SK-N-SH (cell line): ENCODE data around the gene DZIP1L. TPM values are rescaled to one million over a fixed set of nuclear protein-coding genes. Genes with fewer than 3 reads are reported as not detected.

Experiments
- CTCF ChIA-PET: fragments of 300-600, 350-600 bp; formaldehyde crosslinking; extraction: SDS; loops from one replicate; lab custom pipeline; 2021; lab: Yijun Ruan, JAX
- POLR2A ChIA-PET: fragments of 350-600 bp; sonication (Branson Sonifier 250); formaldehyde crosslinking; extraction: SDS; loops from one replicate; lab custom pipeline; 2020; ENCODE audit warnings: antibody characterized with exemption, inconsistent platforms; lab: Yijun Ruan, JAX
- DNase-seq: peaks from one replicate; pipeline ENCODE4 v3.0.0; 2012
- H2AFZ ChIP-seq: fragments of 200-600 bp; sonication (generic); 2 replicates; pipeline ENCODE4 v1.8.1; 2016; ENCODE audit warnings: antibody characterized with exemption, mild to moderate bottlenecking, low read depth
- H3F3A ChIP-seq: fragments of 200-600 bp; sonication (generic); replicated peaks from 2 replicates; pipeline ENCODE3; 2016; ENCODE audit warnings: antibody characterized with exemption, mild to moderate bottlenecking; ENCODE audit not compliant: insufficient read depth
- H3K27ac ChIP-seq, 2 experiments: fragments of 200-500 bp in 1 of 2; fragments of 200-600 bp in 1 of 2; sonication (Bioruptor generic) in 1 of 2; sonication (generic), shearing (Covaris generic) in 1 of 2; 2 replicates each; pipeline versions ENCODE4 v1.5.1 to v1.6.1; 2014 to 2016; ENCODE audit warnings: low read depth in 2 of 2, inconsistent platforms in 1 of 2, low read length in 1 of 2, mild to moderate bottlenecking in 1 of 2, mixed read lengths in 1 of 2
- H3K27me3 ChIP-seq: fragments of 200-600 bp; sonication (generic), shearing (Covaris generic); 2 replicates; pipeline ENCODE4 v1.6.1; 2016; ENCODE audit warnings: mixed run types; ENCODE audit not compliant: insufficient read depth
- H3K36me3 ChIP-seq, 2 experiments: fragments of 200-500 bp in 1 of 2; fragments of 200-600 bp in 1 of 2; sonication (Bioruptor generic) in 1 of 2; sonication (generic) in 1 of 2; replicated peaks in 1 of 2; 2 replicates each; pipeline versions ENCODE3 to v1.5.1; 2014 to 2016; ENCODE audit warnings: low read length in 1 of 2, mild to moderate bottlenecking in 1 of 2; ENCODE audit not compliant: insufficient read depth in 2 of 2, control insufficient read depth in 1 of 2
- H3K4me1 ChIP-seq, 2 experiments: fragments of 200-500 bp in 1 of 2; fragments of 200-600 bp in 1 of 2; sonication (Bioruptor generic) in 1 of 2; sonication (generic), shearing (Covaris generic) in 1 of 2; 2 replicates each; pipeline versions ENCODE4 v1.5.1 to v1.6.1; 2014 to 2016; ENCODE audit warnings: low read depth in 1 of 2, low read length in 1 of 2, mixed run types in 1 of 2; ENCODE audit not compliant: insufficient read depth in 2 of 2, control insufficient read depth in 1 of 2
- H3K4me2 ChIP-seq: fragments of 200-600 bp; sonication (generic), shearing (Covaris generic); 2 replicates; pipeline ENCODE4 v1.6.1; 2017; ENCODE audit warnings: mixed run types
- H3K4me3 ChIP-seq, 2 experiments: fragments of 200-500 bp in 1 of 2; fragments of 200-600 bp in 1 of 2; sonication (Bioruptor generic) in 1 of 2; sonication (generic), shearing (Covaris generic) in 1 of 2; 2 replicates each; pipeline versions ENCODE4 v1.5.1 to v1.8.1; 2014 to 2016; ENCODE audit warnings: low read depth in 2 of 2, inconsistent platforms in 1 of 2, low read length in 1 of 2, mild to moderate bottlenecking in 1 of 2, mixed read lengths in 1 of 2, moderate library complexity in 1 of 2
- H3K79me2 ChIP-seq: fragments of 200-600 bp; sonication (generic); 2 replicates; pipeline ENCODE4 v1.8.1; 2017; ENCODE audit warnings: mild to moderate bottlenecking; ENCODE audit not compliant: insufficient read depth
- H3K9ac ChIP-seq: fragments of 200-600 bp; sonication (generic); 2 replicates; pipeline ENCODE4 v1.6.1; 2017; ENCODE audit warnings: mixed run types
- H3K9me2 ChIP-seq: fragments of 200-600 bp; sonication (generic); 2 replicates; pipeline ENCODE4 v1.6.1; 2017; ENCODE audit warnings: mixed run types
- H3K9me3 ChIP-seq: fragments of 200-600 bp; sonication (generic); 2 replicates; pipeline ENCODE4 v1.6.1; 2017; ENCODE audit warnings: mixed run types, mild to moderate bottlenecking, moderate library complexity
- H4K20me1 ChIP-seq: fragments of 200-600 bp; sonication (generic); 2 replicates; pipeline ENCODE4 v1.6.1; 2017; ENCODE audit warnings: mild to moderate bottlenecking, mixed run types; ENCODE audit not compliant: insufficient read depth
- CHD2 ChIP-seq: fragments of 150-350 bp; IDR thresholded peaks from 2 replicates; pipeline ENCODE4 v1.6.1; 2018; ENCODE audit warnings: low read length; ENCODE audit not compliant: partially characterized antibody
- ELF1 ChIP-seq: IDR thresholded peaks from 2 replicates; pipeline ENCODE4 v1.4.0; 2012
- EZH2phosphoT487 ChIP-seq: fragments of 200-600 bp; sonication (generic); IDR thresholded peaks from 2 replicates; pipeline ENCODE4 v1.6.1; 2017; ENCODE audit warnings: low read depth, mixed run types, mild to moderate bottlenecking, antibody characterized with exemption, moderate library complexity, borderline replicate concordance
- FOSL2 ChIP-seq: IDR thresholded peaks from 2 replicates; pipeline ENCODE4 v1.4.0; 2012; ENCODE audit warnings: low read depth, mild to moderate bottlenecking, moderate library complexity, borderline replicate concordance
- JUND ChIP-seq: IDR thresholded peaks from 2 replicates; pipeline ENCODE4 v1.4.0; 2012
- MEF2A ChIP-seq: IDR thresholded peaks from 2 replicates; pipeline ENCODE4 v1.4.0; 2012; ENCODE audit warnings: low read depth, borderline replicate concordance
- NFIC ChIP-seq: IDR thresholded peaks from 2 replicates; pipeline ENCODE4 v1.4.0; 2012; ENCODE audit warnings: borderline replicate concordance
- POLR2AphosphoS5 ChIP-seq: IDR thresholded peaks from 2 replicates; pipeline ENCODE4 v1.6.1; 2012; ENCODE audit warnings: low read depth, low read length
- RAD21 ChIP-seq: IDR thresholded peaks from 2 replicates; pipeline ENCODE4 v1.6.1; 2012; ENCODE audit warnings: mild to moderate bottlenecking, low read length
- SIN3A ChIP-seq: IDR thresholded peaks from 2 replicates; pipeline ENCODE4 v1.6.1; 2012; ENCODE audit warnings: low read depth, mild to moderate bottlenecking, low read length, moderate library complexity, borderline replicate concordance
- TAF1 ChIP-seq: IDR thresholded peaks from 2 replicates; pipeline ENCODE4 v1.6.1; 2012; ENCODE audit warnings: low read depth, mild to moderate bottlenecking, low read length, moderate library complexity, borderline replicate concordance
- TCF12 ChIP-seq: IDR thresholded peaks from 2 replicates; pipeline ENCODE4 v1.4.0; 2012
- WGBS: methylation state at CpG from one replicate; pipeline ENCODE4 v1.1.6; 2017; ENCODE audit warnings: low lambda C conversion rate; 5-methylcytosine and 5-hydroxymethylcytosine counted together
- polyA plus RNA-seq, 3 experiments: library from polyadenylated mRNA; depleted of rRNA; stranded (reverse); fragments of >200 nt; gene quantifications; 2 replicates each; pipeline ENCODE4 v1.2.3, GENCODE V29; 2012
- TF ChIP-seq, protein P1 (sequence below): IDR thresholded peaks from 2 replicates; pipeline ENCODE4 v1.6.1; 2012; ENCODE audit warnings: mild to moderate bottlenecking, low read depth, low read length, moderate library complexity
- TF ChIP-seq, protein P2 (sequence below): fragments of 150-350 bp; IDR thresholded peaks from 2 replicates; pipeline ENCODE4 v1.6.1; 2017; ENCODE audit warnings: antibody characterized with exemption, low read length, low read depth, borderline replicate concordance
- TF ChIP-seq, protein P3 (sequence below): IDR thresholded peaks from 2 replicates; pipeline ENCODE4; 2012
- TF ChIP-seq, protein P4 (sequence below): fragments of 150-350 bp; IDR thresholded peaks from 2 replicates; pipeline ENCODE4 v1.6.1; 2016; ENCODE audit warnings: mild to moderate bottlenecking, low read depth, low read length

DZIP1L gene
- polyA plus RNA-seq, 1 of the 3 experiments (the other 2 are of a cell fraction): 6.4 TPM

DNA sequence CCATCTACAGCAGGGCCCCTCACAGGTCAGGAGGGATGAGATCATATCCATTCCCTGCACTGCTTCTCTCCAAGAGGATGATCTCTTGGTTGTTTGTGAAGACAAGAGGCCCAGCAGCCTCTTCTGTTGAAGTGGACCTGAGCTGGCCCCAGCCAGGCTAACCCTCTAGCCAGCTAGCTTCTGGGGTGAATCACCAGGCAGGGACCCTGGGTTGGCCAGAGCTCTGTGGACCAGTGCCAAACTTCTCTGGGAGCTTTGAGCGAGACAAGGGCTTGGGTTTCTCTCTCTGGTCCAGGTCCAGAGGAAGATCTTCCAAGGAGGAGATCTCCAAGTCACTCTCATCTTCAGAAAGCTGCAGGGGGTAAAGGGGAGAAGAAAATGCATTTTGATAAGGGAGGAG, 52.8 kb downstream of the DZIP1L start:
- ChIA-PET POLR2A (no interaction called here), CTCF (interaction anchor here (1.5 to 2.4 kb wide), 2 partner anchors 11 to 56 kb away, joined by 9 to 14 read pairs; no protein-coding TSS in a partner anchor)
- Histone ChIP-seq H3K27me3 (no peaks in the 10 kb centered on the region), H3K4me3 (no peak overlapping the region), H3K4me2 (peak overlapping the region; percentile 53), H3K79me2 (no peaks in the 10 kb centered on the region), H3F3A (peaks cover 10% of the 10 kb centered on the region), H3K9ac (no peak overlapping the region), H3K9me2 (no peaks in the 10 kb centered on the region), H2AFZ (no peak overlapping the region), H4K20me1 (peaks cover 10% of the 10 kb centered on the region; the same call in 1 of the 2 replicates), H3K36me3 (peaks cover 50 to 55% of the 10 kb centered on the region in 2 experiments), H3K4me1 (peaks cover 3 to 8% of the 10 kb centered on the region in 2 experiments; a peak in 3 of 4 replicates), H3K9me3 (no peaks in the 10 kb centered on the region), H3K27ac (peak overlapping the region in 1 of 2 experiments; percentile 28; a peak in 1 of 4 replicates)
- DNase-seq: no peak
- TF ChIP-seq NFIC (peak; percentile 84), TCF12 (peak; percentile 26; the same call in 1 of the 2 replicates), FOSL2 (peak; percentile 65; the same call in 1 of the 2 replicates), JUND (peak; percentile 63)
- TF ChIP-seq, protein P1, sequence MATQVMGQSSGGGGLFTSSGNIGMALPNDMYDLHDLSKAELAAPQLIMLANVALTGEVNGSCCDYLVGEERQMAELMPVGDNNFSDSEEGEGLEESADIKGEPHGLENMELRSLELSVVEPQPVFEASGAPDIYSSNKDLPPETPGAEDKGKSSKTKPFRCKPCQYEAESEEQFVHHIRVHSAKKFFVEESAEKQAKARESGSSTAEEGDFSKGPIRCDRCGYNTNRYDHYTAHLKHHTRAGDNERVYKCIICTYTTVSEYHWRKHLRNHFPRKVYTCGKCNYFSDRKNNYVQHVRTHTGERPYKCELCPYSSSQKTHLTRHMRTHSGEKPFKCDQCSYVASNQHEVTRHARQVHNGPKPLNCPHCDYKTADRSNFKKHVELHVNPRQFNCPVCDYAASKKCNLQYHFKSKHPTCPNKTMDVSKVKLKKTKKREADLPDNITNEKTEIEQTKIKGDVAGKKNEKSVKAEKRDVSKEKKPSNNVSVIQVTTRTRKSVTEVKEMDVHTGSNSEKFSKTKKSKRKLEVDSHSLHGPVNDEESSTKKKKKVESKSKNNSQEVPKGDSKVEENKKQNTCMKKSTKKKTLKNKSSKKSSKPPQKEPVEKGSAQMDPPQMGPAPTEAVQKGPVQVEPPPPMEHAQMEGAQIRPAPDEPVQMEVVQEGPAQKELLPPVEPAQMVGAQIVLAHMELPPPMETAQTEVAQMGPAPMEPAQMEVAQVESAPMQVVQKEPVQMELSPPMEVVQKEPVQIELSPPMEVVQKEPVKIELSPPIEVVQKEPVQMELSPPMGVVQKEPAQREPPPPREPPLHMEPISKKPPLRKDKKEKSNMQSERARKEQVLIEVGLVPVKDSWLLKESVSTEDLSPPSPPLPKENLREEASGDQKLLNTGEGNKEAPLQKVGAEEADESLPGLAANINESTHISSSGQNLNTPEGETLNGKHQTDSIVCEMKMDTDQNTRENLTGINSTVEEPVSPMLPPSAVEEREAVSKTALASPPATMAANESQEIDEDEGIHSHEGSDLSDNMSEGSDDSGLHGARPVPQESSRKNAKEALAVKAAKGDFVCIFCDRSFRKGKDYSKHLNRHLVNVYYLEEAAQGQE: peak; percentile 42; the same call in 1 of the 2 replicates
- TF ChIP-seq, protein P2, sequence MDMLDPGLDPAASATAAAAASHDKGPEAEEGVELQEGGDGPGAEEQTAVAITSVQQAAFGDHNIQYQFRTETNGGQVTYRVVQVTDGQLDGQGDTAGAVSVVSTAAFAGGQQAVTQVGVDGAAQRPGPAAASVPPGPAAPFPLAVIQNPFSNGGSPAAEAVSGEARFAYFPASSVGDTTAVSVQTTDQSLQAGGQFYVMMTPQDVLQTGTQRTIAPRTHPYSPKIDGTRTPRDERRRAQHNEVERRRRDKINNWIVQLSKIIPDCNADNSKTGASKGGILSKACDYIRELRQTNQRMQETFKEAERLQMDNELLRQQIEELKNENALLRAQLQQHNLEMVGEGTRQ: no peak
- WGBS: 36% methylated on average over 1 of the region's 1 CpG

DNA sequence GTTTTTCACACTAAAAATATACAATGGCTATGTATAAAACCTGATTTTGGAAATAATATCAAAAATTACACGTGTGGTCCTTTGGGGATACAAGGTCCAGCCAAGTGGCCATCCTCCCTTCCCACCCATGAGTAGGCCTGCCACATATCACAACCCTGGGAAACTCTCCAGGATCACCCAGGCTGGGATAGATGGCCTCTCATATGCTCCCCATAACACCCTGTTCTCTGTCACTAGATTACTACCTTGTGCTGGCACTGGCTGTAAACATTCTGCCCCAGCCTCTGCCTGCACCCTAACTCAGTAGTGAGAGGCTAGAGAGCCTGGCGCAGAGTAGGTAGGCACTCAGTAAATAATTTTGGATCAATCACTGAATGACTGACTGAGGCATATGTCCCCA, 53.4 kb downstream of the DZIP1L start:
- H3F3A ChIP-seq: peaks cover 10% of the 10 kb centered on the region
- ChIA-PET POLR2A (no interaction called here), CTCF (interaction anchor here (1.5 to 2.2 kb wide), 3 partner anchors 10 to 56 kb away, joined by 7 to 9 read pairs (median 9); no protein-coding TSS in a partner anchor)
- no peak for DNase-seq
- H2AFZ ChIP-seq: no peak overlapping the region
- H3K9ac ChIP-seq: no peak overlapping the region
- H3K4me1 ChIP-seq: peaks cover 3 to 8% of the 10 kb centered on the region in 2 experiments; a peak in 3 of 4 replicates
- no peaks in the 10 kb centered on the region for H3K27me3 ChIP-seq
- H3K9me3 ChIP-seq: no peaks in the 10 kb centered on the region
- no peaks in the 10 kb centered on the region for H3K9me2 ChIP-seq
- WGBS: 98% methylated on average over 2 of the region's 2 CpGs
- H3K79me2 ChIP-seq: no peaks in the 10 kb centered on the region
- H3K4me3 ChIP-seq: no peak overlapping the region
- peak overlapping the region in 1 of 2 experiments; percentile 28; a peak in 1 of 4 replicates for H3K27ac ChIP-seq
- H3K4me2 ChIP-seq: peak overlapping the region; percentile 53; the same call in 1 of the 2 replicates
- H4K20me1 ChIP-seq: peaks cover 10% of the 10 kb centered on the region; the same call in 1 of the 2 replicates
- H3K36me3 ChIP-seq: peaks cover 47 to 49% of the 10 kb centered on the region in 2 experiments
- TF ChIP-seq, protein P1: no peak
- no peak for TF ChIP-seq SIN3A
- no peak for TF ChIP-seq TAF1
- TF ChIP-seq, protein P3, sequence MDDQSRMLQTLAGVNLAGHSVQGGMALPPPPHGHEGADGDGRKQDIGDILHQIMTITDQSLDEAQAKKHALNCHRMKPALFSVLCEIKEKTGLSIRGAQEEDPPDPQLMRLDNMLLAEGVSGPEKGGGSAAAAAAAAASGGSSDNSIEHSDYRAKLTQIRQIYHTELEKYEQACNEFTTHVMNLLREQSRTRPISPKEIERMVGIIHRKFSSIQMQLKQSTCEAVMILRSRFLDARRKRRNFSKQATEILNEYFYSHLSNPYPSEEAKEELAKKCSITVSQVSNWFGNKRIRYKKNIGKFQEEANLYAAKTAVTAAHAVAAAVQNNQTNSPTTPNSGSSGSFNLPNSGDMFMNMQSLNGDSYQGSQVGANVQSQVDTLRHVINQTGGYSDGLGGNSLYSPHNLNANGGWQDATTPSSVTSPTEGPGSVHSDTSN: no peak
- TF ChIP-seq MEF2A: no peak
- TF ChIP-seq EZH2phosphoT487: no peak
- TF ChIP-seq FOSL2: no peak
- no peak for TF ChIP-seq CHD2
- TF ChIP-seq RAD21: no peak
- no peak for TF ChIP-seq NFIC
- TF ChIP-seq, protein P4, sequence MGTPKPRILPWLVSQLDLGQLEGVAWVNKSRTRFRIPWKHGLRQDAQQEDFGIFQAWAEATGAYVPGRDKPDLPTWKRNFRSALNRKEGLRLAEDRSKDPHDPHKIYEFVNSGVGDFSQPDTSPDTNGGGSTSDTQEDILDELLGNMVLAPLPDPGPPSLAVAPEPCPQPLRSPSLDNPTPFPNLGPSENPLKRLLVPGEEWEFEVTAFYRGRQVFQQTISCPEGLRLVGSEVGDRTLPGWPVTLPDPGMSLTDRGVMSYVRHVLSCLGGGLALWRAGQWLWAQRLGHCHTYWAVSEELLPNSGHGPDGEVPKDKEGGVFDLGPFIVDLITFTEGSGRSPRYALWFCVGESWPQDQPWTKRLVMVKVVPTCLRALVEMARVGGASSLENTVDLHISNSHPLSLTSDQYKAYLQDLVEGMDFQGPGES: no peak
- no peak for TF ChIP-seq ELF1
- TF ChIP-seq POLR2AphosphoS5: no peak
